ENCODE results near the gene PLXNA2. TPM values are rescaled to one million over a fixed set of nuclear protein-coding genes. Genes with fewer than 3 reads are reported as not detected.

The PLXNA2 gene
- total RNA-seq, 1 donor from 2014 or later, result 0.82 TPM

GRCh38 chr1:208048904-208049303, 195.3 kb downstream of the PLXNA2 start:
- no peak for TF ChIP-seq CTCF (IDR thresholded peaks at IDR 0.05)
- ChIA-PET POLR2A (no interaction called here), CTCF (no interaction called here)
- peaks cover 8% of the 10 kb centered on the region for H3K27me3 Mint-ChIP-seq
- no peak overlapping the region for H3K27ac Mint-ChIP-seq
- DNase-seq (no peak), ATAC-seq (ENCODE audit: low read depth) (no peak)
- no peaks in the 10 kb centered on the region for H3K9me3 Mint-ChIP-seq
- intact Hi-C loops (cut with micrococcal nuclease), result no loop called here
- H3K4me1 Mint-ChIP-seq, result no peaks in the 10 kb centered on the region
- H3K4me3 Mint-ChIP-seq, result no peak overlapping the region
- H3K36me3 Mint-ChIP-seq (ENCODE audit: low read depth), result no peaks in the 10 kb centered on the region

GRCh38 chr1:208047975-208048374, 196.2 kb downstream of the PLXNA2 start:
- Mint-ChIP-seq H3K36me3 (ENCODE audit: low read depth) (no peaks in the 10 kb centered on the region), H3K4me3 (no peak overlapping the region), H3K9me3 (no peaks in the 10 kb centered on the region), H3K4me1 (no peaks in the 10 kb centered on the region), H3K27ac (no peak overlapping the region), H3K27me3 (peaks cover 8% of the 10 kb centered on the region)
- no peak for TF ChIP-seq CTCF (IDR thresholded peaks at IDR 0.05)
- POLR2A ChIA-PET, result no interaction called here
- CTCF ChIA-PET, result no interaction called here
- intact Hi-C loops (cut with micrococcal nuclease), result no loop called here
- DNase-seq (no peak), ATAC-seq (ENCODE audit: low read depth) (no peak)

GRCh38 chr1:208047476-208047934, 196.7 kb downstream of the PLXNA2 start:
- Mint-ChIP-seq H3K4me3 (no peak overlapping the region), H3K36me3 (ENCODE audit: low read depth) (no peaks in the 10 kb centered on the region), H3K4me1 (no peaks in the 10 kb centered on the region), H3K27me3 (peaks cover 8% of the 10 kb centered on the region), H3K9me3 (no peaks in the 10 kb centered on the region), H3K27ac (no peak overlapping the region)
- intact Hi-C loops (cut with micrococcal nuclease), result no loop called here
- ATAC-seq (ENCODE audit: low read depth), result no peak
- no peak for TF ChIP-seq CTCF (IDR thresholded peaks at IDR 0.05)
- CTCF ChIA-PET, result no interaction called here
- POLR2A ChIA-PET, result no interaction called here
- no peak for DNase-seq

GRCh38 chr1:208045463-208046260, 198.5 kb downstream of the PLXNA2 start:
- no peaks in the 10 kb centered on the region for H3K4me1 Mint-ChIP-seq
- intact Hi-C loops (cut with micrococcal nuclease), result no loop called here
- DNase-seq (no peak), ATAC-seq (ENCODE audit: low read depth) (no peak)
- no peak for TF ChIP-seq CTCF (IDR thresholded peaks at IDR 0.05)
- no peaks in the 10 kb centered on the region for H3K9me3 Mint-ChIP-seq
- ChIA-PET CTCF (no interaction called here), POLR2A (no interaction called here)
- no peak overlapping the region for H3K4me3 Mint-ChIP-seq
- peaks cover 4% of the 10 kb centered on the region for H3K27me3 Mint-ChIP-seq
- H3K27ac Mint-ChIP-seq, result no peak overlapping the region
- H3K36me3 Mint-ChIP-seq (ENCODE audit: low read depth), result no peaks in the 10 kb centered on the region

- no peaks in the 10 kb centered on the region for H3K4me1 Mint-ChIP-seq
- POLR2A ChIA-PET, result no interaction called here
- no peaks in the 10 kb centered on the region for H3K9me3 Mint-ChIP-seq
- H3K4me3 Mint-ChIP-seq, result no peak overlapping the region
- ATAC-seq (ENCODE audit: low read depth), result no peak
- H3K36me3 Mint-ChIP-seq (ENCODE audit: low read depth), result no peaks in the 10 kb centered on the region
- peaks cover 4% of the 10 kb centered on the region for H3K27me3 Mint-ChIP-seq
- intact Hi-C loops (cut with micrococcal nuclease), result no loop called here
- CTCF ChIA-PET, result no interaction called here
- H3K27ac Mint-ChIP-seq, result no peak overlapping the region
- TF ChIP-seq CTCF (IDR thresholded peaks at IDR 0.05), result no peak
- no peak for DNase-seq
These were observed 199.4 kb downstream of the PLXNA2 start for GRCh38 chr1:208044589-208045462.

Data from activated B cell treated with CpG ODN at 0.5 μM for 24 hours (primary cell).